NCI-H748 treated with DMSO at 0.1 percent for 48 hours (cell line): ENCODE measurements around the gene UBE2U.
"Not testable (repeated sequence)": the region's sequence is repeated elsewhere in the genome, so short reads cannot be mapped to it uniquely, and the experiment has no call there.

Experiments
- DNase-seq: peaks from one replicate; lab custom pipeline; 2025; lab: John Stamatoyannopoulos, UW

The UBE2U gene

DNA sequence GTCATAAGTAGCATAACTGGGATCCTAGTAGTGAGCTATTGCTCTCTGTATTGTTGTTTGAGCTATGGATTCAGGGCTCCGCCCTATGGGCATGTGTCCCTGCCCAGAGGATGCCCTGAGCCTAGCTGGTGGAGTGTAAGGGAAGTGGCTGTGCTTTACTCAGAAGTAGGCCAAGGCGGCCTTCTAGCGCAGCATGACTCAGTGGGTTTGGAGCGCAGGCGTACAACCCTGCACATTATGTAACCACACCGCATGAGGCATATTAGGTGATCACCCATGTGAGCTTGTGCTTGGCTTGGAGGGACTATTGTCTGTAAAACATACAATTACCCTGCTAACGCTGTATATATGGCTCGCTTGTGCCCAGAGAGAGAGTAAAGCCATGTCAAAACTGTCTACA, 11.1 kb upstream of the UBE2U start:
- no peak for DNase-seq

DNA sequence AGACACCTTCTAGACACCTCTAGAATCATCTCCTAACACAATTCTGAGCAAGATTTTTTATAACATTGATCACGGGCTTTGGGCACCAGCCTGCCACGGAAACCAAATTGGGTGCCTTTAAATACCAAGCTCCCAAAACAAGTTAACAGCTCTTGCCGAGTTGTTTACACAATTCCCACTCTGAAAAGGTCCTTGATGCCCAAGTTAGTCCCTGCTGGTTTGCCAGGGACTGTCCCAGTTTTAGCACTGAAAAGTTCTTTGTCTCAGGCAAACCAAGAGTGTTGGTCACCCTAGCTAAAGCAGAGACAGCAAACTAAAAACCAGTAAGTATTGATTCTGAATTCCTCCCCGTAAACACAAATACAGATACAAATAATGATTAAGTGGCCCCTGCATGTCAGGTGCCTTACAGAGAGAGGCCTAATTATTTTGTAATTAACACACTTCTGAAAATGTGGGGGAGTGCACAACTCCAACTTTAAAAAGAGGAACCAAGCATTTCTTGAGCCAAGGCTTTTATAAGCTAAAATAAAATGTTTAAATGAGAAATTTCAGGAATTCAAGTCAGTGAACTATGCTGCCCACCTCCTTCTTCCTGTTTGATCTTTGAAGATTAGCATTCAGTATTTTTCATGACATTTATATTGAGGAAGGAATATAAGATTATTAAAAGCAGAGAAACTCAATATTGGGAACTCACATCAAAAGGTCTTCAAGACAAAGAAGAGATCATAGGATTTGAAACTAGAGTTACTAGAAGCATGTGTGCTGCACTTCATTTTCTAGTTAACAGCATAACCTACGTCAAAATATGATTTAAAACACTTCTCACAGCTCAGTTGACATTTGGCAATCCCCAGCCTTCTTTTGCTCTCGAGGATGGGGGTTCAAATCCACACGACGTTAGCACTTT, 9.0 kb upstream of the UBE2U start:
- DNase-seq = no peak

DNA sequence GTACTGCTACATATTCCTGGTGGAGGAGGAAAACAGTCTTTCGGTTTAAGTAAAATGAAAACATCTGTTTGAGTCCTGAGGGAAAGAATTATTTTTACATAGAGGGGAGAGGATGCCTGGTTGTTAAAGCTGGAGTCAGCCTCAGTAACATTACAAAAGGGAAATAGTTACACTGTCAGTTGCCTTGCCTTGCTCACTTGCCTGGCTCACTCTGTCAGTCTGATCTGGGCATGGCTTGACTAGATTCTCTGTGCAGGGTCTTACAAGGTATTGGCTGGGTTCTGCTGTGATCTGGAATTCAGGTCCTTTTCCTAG, 8.4 kb upstream of the UBE2U start:
- DNase-seq = no peak

DNA sequence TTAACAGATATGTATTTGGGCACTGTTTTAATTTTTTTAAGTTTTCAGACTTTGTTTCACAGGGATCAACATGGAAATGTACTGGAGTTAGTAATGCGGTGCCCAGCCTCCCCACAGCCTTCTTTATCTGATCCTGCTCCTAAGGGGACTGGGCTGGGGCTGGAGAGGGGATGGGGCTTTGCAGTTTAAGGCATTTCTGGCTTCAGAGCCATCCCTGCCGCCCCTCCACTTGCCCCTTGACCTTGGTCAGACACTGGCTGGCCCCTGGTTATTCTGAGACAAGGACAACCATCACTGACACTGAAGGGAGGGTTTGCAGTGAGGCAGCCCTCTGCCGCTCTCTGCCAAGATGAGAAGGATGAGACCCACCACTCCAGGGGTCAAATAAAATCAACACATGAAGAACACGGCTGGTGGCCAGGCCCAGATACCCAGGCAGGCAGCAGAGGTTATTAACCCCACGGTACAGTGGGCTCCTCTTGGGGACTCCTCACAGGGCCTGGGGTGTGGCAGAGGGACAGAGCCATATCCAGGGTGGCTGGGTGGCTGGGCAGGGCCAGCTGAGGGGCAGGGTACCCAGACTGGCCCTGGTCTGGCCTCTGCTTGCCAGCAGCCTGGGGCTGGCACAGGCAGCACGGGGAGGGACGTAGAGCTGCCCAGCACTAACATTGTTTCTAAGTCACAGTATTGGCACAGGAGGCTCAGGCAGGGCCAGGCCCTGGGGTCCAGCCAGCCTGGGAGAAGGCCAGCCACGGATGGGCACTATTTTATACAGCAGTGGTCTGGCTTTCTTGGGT, 7.2 kb upstream of the UBE2U start:
- no peak for DNase-seq

DNA sequence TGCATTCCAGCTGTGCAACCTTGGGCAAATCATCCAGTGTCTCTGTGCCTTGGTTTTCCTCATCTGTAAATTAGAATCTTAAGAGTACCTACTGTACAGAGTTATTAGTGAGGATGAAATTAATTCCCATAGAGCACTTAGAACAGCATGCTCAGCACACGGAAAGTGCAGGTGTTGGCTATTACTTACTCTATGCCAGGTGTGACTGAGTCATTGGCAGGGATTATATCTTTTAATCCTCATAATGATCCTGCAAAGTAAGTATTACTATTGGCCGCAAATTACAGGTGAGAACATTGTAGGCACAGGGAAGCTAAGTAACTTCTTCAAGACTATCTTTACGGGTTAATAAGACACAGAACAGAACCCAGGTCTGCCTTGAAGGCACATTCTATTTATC, 6.3 kb upstream of the UBE2U start:
- no peak for DNase-seq

DNA sequence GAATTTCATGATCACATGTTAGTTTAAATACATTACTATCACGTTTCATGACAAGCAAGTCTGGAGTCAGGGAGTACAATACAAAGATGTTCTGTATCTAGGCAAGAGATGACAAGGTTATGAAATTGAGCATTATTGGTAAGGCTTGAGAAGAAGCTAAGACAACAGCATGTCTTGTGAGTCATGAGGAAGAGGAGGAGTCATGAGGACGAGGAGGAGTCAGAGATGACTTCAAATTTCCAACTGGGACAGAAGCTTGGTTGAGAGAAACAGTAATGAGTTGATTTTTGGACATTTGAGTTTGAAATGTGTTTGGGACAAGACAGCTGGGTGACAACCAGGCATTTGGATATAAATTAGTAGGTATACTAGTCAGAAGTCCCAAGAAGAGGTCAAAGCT, 4.3 kb upstream of the UBE2U start:
- no peak for DNase-seq

DNA sequence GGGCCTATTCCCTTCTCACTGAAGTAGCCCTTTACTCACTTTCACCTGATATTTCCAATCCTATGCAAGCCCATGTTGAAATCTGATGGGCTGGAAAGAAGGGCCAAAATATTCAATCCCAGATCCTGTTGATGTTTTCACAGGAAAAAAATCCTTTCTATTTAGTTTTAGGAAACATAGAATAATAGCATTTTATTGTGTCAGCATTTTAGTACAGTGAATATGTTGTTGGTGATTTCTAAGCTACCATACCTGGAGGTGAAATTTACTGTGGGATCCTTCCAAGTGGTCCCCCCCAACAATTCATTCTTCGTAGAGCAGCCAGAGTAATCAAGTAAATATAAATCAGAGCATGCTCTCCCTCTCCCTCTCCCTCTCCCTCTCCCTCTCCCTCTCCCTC, 3.4 kb upstream of the UBE2U start:
- DNase-seq = no peak

DNA sequence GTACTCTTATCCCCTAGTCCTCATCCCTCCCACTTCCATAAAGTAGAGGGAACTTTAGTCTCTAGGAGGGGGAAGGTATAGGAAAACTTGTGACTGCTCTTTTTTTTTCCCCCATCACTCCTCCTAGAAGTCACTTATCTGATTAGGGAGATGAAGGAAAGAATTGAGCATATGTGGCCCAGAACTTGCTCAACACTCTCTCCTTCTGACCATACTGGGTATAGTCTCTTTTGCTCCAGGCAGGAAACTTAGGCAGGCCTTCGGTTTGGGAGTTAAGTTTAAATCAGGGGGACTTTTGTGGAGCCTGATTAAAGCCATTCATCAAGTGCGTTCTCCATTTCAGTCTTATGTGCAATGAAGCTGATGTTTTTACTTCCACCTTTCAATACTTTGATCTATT, 5.8 kb downstream of the UBE2U start:
- DNase-seq = no peak

DNA sequence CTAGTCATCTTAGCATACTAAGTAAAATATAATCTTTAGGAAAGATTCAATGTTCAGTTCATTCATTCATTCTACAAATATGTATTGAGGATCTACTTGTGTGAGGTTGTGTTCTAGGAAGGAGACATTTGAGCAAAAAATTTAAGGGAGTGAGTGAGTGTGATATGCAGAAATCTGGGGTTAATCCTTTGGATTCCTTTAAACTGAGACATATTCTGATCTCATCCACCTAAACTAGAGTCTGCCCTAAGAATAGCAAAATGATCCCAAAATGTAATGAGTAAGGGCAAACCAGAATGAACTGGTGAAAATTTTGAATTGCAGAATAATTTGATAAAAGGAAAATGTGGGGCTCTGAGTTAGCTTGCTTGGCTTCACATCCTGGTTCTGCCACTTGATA, 8.6 kb downstream of the UBE2U start:
- DNase-seq = no peak

DNA sequence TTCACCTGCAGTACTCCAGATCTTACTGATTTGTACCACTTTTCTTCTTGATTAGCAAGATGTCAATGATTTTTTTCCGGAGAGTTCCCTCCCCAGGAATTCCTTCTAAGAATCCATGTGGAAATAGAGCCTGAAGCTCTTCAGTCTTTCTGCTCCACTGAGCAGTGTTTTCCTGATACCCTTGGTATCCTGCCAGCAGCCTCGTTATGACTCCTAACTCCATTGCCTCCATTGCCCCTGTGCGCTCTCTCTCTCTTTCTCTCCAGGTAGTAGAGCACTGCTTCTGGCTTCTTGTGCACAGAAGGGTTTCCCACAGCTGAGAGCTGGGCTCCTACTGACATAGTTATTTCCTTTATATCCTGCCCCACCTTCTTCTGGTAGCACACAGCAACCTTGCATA, 12.2 kb downstream of the UBE2U start:
- DNase-seq = no peak

DNA sequence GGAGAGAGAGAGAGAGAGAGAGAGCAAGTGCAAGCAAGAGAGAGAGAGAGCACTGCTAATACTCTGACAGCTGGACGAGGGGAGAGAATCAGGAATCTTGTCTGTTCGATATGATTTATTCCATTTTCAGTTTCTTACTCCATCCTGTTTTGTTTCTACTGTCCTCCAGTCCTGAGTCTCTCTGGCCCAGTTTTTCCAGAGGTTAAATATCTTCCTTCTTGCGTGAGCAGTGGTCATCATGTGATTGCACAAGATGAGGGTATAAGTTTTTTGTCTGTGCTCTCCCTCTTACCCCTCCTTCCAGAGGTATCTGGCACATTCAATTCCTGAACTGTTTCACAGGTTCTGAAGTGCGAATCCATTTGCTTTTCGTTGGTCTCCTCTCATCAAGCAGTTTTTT, 16.8 kb downstream of the UBE2U start:
- no peak for DNase-seq

DNA sequence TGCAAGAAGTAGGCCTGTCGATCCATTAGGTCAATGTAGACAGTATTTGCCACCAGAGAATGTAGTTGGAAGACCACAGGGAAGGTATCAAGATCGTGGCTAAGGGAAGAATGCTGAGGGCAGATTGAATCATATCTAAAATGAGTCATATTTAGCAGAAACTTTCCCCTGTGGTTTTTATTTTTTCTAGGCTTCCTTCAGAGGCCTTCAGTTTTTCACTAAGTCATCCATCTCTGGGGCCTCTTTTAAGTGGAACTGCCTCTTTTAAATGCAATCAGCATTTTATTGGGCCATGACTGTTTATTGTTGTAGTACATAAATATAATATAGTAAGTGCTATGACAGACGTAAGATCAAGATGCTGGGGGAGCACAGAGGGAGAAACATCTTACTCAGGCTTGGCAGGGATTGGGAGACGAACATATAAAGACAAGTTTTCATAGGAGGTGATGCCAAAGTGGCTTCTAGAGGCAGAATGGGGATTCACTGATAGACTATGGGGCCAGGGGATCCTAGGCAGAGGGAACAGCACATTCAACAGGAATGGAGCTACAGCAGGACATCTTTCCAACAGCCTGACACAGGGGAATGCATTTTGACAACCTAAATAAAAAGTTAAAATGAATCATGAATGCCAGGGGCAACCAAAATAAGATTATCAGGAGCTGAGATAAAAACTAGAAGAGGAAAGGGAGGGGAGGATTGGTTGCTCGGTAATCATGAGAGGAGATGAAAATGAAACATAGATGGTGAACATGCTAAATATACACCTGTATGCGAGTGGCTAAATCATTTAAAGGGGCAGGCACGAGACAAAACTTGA, 20.1 kb downstream of the UBE2U start:
- DNase-seq = no peak

DNA sequence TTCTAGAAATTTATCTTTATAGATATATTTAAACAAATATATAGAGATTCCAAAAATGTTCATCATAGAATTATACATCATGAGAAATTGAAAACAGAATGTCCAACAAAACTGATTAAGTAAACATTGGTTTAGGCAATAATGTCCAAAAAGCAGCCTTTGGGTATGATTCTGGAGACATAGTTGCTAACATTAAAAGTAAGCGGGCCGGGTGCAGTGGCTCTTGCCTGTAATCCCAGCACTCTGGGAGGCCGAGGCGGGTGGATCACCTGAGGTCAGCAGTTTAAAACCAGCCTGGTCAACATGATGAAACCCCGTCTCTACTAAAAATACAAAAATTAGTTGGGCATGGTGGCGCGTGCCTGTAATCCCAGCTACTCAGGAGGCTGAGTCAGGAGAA, 20.8 kb downstream of the UBE2U start:
- not testable (repeated sequence) for DNase-seq

DNA sequence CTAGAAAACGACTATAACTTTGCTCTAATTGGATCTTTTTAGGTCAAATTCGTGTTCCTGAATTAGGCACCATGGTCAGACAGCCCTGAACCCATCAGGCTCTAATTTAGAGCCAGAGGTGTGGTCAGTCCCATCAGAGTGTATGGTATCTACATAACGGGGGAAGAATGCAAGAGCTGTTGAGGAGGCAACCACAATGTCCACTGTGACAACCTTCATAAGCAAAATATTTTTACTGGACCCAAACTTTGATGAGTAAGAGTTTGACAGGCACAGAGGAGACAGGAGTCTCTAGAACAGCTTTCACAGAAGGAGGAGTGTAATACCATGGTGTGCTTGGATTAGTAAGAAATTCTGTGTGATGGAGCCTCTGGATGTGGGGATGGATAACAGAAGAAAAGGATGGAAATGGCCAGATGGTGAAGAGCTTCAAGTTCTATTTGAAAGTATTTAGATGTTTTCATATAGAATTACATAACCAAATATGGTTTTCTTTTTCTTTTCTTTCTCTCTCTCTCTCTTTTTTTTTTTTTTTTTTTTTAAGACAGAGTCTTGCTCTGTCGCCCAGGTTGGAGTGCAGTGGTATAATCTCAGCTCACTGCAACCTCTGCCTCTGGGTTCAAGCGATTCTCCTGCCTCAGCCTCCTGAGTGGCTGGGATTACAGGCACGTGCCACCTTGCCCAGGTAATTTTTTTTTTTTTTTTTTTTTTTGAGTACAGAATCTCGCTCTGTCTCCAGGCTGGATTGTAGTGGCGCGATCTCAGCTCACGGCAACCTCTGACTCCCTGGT, 24.9 kb downstream of the UBE2U start:
- no peak for DNase-seq

DNA sequence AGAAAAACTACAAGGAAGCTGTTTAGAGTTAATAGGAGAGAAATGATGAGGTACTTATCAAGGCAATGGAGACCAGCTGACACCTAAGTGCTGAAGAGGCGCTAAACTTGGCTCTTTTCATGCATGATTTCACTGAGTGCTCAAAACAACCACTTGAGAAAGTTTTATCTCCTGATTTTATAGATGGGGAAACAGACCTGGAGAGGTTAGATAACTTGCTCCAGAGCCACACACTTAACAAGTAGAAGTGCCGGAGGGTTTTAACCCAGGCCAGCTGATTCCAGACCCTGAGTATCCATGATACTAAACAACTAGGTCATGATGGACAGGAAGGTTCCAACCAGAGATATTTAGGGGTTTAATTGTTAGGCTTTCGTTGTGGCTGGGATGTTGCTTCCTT, 25.9 kb downstream of the UBE2U start:
- no peak for DNase-seq

DNA sequence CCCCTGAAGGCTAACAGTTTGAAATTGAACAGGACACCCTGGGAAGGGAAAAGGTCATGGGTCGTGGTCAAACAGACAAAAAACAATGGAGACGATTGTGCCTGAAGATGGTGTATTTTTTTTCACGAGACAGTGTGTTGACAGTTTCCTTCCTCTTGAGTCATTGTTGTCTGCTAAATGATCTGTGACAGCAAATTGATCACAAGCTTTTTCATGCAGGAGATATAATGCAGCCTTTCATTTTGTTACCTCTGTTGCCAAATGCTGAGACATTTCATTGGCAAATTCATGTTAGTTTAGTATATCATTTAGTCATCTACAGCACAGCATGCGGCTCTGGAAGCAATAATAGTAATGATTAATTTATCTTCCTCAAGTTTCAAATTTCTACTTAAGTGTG, 27.7 kb downstream of the UBE2U start:
- DNase-seq = peak; percentile 81

DNA sequence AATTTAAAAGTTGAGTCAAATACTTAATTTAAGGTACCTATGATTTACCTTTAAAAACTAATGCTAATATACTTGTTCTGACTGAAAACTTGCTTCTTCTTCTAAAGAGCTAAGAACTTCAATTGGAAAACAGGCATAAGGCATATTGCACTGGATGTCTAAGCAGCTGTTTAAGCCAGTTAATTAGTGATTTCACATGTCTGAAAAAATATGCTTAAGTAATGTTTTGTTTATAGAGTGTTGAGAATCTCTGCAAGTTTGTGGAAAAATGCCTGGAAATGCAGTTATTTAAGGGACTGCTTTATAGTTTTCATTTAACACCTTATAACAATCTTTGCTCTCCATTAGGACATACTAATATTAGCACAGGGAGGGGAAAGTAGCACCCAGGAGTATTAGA, 28.2 kb downstream of the UBE2U start:
- no peak for DNase-seq

DNA sequence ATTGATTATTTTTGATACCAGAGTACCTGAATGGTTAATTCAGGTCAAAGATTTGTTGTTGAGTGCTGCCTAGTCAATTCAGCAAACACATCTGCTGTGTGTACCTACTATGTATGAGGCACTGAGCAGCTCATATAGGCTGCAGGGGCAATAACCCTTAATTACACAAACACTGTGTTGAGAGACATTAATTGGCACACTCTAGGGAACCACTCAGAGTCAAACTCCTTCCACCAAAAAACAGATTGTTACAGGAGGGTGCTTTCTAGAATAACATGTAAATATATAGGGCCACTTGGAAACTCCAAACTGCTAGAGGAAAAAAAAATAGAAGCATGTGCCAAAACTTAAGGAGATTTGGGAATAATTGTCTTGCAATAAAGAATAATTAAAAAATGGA, 31.3 kb downstream of the UBE2U start:
- no peak for DNase-seq

DNA sequence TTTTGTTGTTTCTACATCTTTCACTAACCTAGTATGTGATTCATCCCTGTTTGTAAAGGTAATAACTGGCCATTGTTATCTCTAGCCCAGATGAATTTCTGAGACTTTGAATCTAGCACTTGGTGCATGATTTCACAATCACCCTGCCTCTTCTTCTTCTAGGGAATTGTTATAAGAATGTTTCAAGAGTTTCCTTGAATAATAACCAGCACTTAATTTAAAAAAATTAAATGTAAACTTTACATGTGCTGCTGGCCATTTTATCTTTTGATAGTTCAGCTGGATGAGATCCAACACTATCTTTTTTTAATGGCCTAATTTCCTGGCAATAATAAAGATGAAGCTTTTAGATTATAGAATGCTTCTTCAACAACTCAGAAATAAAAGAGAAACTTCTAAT, 31.8 kb downstream of the UBE2U start:
- no peak for DNase-seq

DNA sequence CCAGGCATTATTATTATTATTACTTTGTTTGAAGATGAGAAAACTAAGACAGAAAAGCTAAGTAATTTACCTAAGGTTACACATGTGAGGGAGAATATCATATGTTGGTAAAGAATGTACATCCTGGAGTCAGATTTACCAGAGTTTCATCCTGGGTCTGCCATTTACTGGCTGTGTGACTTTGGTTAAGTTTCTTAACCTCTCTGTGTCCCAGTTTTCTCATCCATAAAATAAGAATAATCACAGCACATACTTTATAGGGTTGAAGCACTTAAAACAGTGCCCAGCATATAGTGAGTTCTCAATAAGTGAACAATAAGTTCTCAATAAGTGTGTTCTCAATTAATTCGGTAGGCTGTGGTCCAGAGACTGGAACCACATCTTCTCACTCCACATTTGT, 32.5 kb downstream of the UBE2U start:
- no peak for DNase-seq

DNA sequence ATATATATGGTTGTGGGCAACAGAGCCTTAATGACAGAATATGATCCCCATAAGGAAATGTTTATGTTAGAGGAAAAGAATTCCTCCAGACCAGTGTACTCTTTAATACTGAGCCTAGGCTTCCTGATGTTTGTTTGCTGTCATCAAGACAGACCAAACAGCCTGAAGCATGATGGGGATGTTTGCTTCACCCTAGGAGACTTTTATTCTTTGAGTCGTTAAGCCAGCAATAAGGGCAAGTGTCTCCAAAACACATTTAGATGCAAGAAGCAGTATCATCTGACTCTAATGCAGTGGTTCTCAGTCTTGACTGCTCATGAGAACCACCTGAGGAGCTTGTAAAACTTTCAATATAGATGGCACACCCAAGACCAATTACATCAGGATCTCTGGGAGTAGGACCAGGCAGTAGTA, 33.1 kb downstream of the UBE2U start:
- DNase-seq = no peak

DNA sequence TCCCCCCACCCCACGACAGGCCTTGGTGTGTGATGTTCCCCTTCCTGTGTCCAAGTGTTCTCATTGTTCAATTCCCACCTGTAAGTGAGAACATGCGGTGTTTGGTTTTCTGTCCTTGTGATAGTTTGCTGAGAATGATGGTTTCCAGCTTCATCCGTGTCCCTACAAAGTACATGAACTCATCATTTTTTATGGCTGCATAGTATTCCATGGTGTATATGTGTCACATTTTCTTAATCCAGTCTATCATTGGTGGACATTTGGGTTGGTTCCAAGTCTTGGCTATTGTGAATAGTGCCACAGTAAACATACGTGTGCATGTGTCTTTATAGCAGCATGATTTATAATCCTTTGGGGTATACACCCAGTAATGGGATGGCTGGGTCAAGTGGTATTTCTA, 36.1 kb downstream of the UBE2U start:
- not testable (repeated sequence) for DNase-seq
